Cardiac muscle cell (in vitro differentiated cells and primary cell): Measurements from ENCODE around the gene AKR1C8. TPM values are rescaled to one million over a fixed set of nuclear protein-coding genes. Genes with fewer than 3 reads are reported as not detected.

Source experiments
- DNase-seq, 2 donors: peaks; one replicate each; pipeline versions ENCODE4 v3.0.0 to v3.0.0-alpha.2; 2010 to 2017; ENCODE audit warnings: low read depth in 1 of 2, low spot score in 1 of 2
- H3K27ac ChIP-seq: fragments of 200-600 bp; sonication (generic); 2 replicates; pipeline ENCODE4 v1.5.1; 2016
- H3K27me3 ChIP-seq: fragments of 200-600 bp; sonication (generic); 2 replicates; pipeline ENCODE4 v1.6.0; 2016; ENCODE audit warnings: control low read depth
- H3K36me3 ChIP-seq: fragments of 200-600 bp; sonication (generic); 2 replicates; pipeline ENCODE4 v1.5.1; 2016; ENCODE audit warnings: control low read depth
- H3K4me1 ChIP-seq: fragments of 200-600 bp; sonication (generic); 2 replicates; pipeline ENCODE4 v1.8.1; 2017; ENCODE audit warnings: low read depth, mild to moderate bottlenecking, mixed run types
- H3K4me3 ChIP-seq: fragments of 200-600 bp; sonication (generic); 2 replicates; pipeline ENCODE4 v1.5.1; 2016; ENCODE audit warnings: mild to moderate bottlenecking
- H3K9me3 ChIP-seq: fragments of 200-600 bp; sonication (generic); 2 replicates; pipeline ENCODE4 v1.5.1; 2017; ENCODE audit warnings: low read depth, mild to moderate bottlenecking, control low read depth
- CTCF ChIP-seq: IDR thresholded peaks from 2 replicates; pipeline ENCODE4 v1.5.1; 2012; ENCODE audit warnings: low read depth, mild to moderate bottlenecking, low read length
- polyA plus RNA-seq: library from polyadenylated mRNA; unstranded; fragments of >200 nt; fragmentation: Nextera tagmentation; extraction: Ambion mirVana; gene quantifications from 2 replicates; pipeline ENCODE4 v1.2.1, GENCODE V29; 2016
- total RNA-seq: library from RNA; depleted of rRNA; stranded (reverse); fragments of >200 nt; gene quantifications from 2 replicates; pipeline ENCODE4 v1.2.3, GENCODE V29; 2016

The AKR1C8 gene
- total and polyA plus RNA-seq, 2 experiments from 2014 or later, result not detected

- Histone ChIP-seq H3K4me1 (no peaks in the 10 kb centered on the region), H3K9me3 (no peaks in the 10 kb centered on the region), H3K36me3 (no peaks in the 10 kb centered on the region), H3K4me3 (no peak overlapping the region), H3K27me3 (no peaks in the 10 kb centered on the region), H3K27ac (no peak overlapping the region)
- DNase-seq, result no peak
- no peak for TF ChIP-seq CTCF
Observed at GRCh38 chr10:5108658-5109416, 76.1 kb downstream of the AKR1C8 start.

- TF ChIP-seq CTCF, result no peak
- H3K27me3 ChIP-seq, result no peaks in the 10 kb centered on the region
- no peaks in the 10 kb centered on the region for H3K9me3 ChIP-seq
- no peaks in the 10 kb centered on the region for H3K36me3 ChIP-seq
- H3K27ac ChIP-seq, result no peak overlapping the region
- DNase-seq, result no peak
- no peak overlapping the region for H3K4me3 ChIP-seq
- no peaks in the 10 kb centered on the region for H3K4me1 ChIP-seq
Observed at GRCh38 chr10:5107860-5108526, 77.0 kb downstream of the AKR1C8 start.

- Histone ChIP-seq H3K27ac (no peak overlapping the region), H3K9me3 (no peaks in the 10 kb centered on the region), H3K4me3 (no peak overlapping the region), H3K36me3 (no peaks in the 10 kb centered on the region), H3K27me3 (no peaks in the 10 kb centered on the region), H3K4me1 (no peaks in the 10 kb centered on the region)
- DNase-seq, result no peak
- TF ChIP-seq CTCF, result no peak
Observed at GRCh38 chr10:5106553-5106952, 78.4 kb downstream of the AKR1C8 start.

- no peak overlapping the region for H3K27ac ChIP-seq
- no peaks in the 10 kb centered on the region for H3K4me1 ChIP-seq
- no peak for DNase-seq
- no peaks in the 10 kb centered on the region for H3K27me3 ChIP-seq
- H3K36me3 ChIP-seq, result no peaks in the 10 kb centered on the region
- no peak overlapping the region for H3K4me3 ChIP-seq
- TF ChIP-seq CTCF, result no peak
- no peaks in the 10 kb centered on the region for H3K9me3 ChIP-seq
Observed at GRCh38 chr10:5105626-5106025, 79.3 kb downstream of the AKR1C8 start.

Other genes starting within 250 kb of the AKR1C8 start
- gene AKR1C1, start 221.7 kb downstream of the AKR1C8 start, total RNA-seq, result 5.5 and 22.5 TPM in 2 replicates
- 16.2 and 45.1 TPM in 2 replicates for gene AKR1C1, start 221.7 kb downstream of the AKR1C8 start, polyA plus RNA-seq
- gene AKR1C2, start 181.3 kb downstream of the AKR1C8 start, total RNA-seq, result 0.39 and 1.0 TPM in 2 replicates
- 4.7 and 7.1 TPM in 2 replicates for gene AKR1C2, start 181.3 kb downstream of the AKR1C8 start, polyA plus RNA-seq
- 3.0 and 7.7 TPM in 2 replicates for gene AKR1C3, start 90.7 kb downstream of the AKR1C8 start, total RNA-seq
- 6.8 and 8.6 TPM in 2 replicates for gene AKR1C3, start 90.7 kb downstream of the AKR1C8 start, polyA plus RNA-seq
- gene AKR1C4, start 11.7 kb upstream of the AKR1C8 start, total RNA-seq, result not detected in 2 replicates
- gene AKR1C4, start 11.7 kb upstream of the AKR1C8 start, polyA plus RNA-seq, result not detected in 2 replicates
- gene UCN3, start 179.8 kb upstream of the AKR1C8 start, total RNA-seq, result not detected in 2 replicates
- not detected in 2 replicates for gene UCN3, start 179.8 kb upstream of the AKR1C8 start, polyA plus RNA-seq
- not detected in 2 replicates for gene TUBAL3, start 219.7 kb upstream of the AKR1C8 start, total RNA-seq
- gene TUBAL3, start 219.7 kb upstream of the AKR1C8 start, polyA plus RNA-seq, result not detected in 2 replicates
- gene NET1, start 227.4 kb upstream of the AKR1C8 start, total RNA-seq, result 25.5 and 29.5 TPM in 2 replicates
- 20.0 and 36.0 TPM in 2 replicates for gene NET1, start 227.4 kb upstream of the AKR1C8 start, polyA plus RNA-seq